ENCODE data around the gene MARCHF7. TPM values are rescaled to one million over a fixed set of nuclear protein-coding genes. Genes with fewer than 3 reads are reported as not detected.

MARCHF7 gene
- total RNA-seq, 4 donors from 2014 or later: 86.6 to 129 (median 108) TPM

DNA sequence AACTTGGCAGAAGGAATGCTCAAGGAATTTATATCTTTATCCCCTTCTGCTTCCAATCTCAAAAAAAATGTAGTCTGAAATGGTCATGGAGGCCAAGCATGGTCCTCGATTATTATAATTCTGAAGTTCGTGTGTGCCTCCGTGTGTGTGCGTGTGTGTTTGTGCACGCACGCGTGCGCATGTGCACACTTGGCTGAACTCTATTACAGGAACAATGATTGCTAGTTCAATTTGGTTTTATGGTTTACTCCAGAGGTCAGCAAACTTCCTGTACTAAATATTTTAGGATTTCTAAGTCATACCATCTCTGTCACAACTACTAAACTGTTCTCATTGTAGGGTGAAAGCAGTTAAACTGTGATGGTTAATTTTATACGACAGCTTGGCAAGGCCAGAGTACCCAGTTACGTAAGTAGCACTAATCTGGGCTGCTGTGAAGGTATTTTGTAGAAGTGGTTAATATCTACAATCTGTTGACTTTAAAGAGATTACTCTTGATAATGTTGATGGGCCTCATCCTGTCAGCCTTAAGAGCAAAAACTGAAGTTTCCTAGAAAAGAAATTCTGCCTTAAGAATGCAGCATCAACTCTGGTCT, 5.8 kb upstream of the MARCHF7 start:
- H3K9me3 ChIP-seq: no peaks in the 10 kb centered on the region
- no peak overlapping the region for H3K4me3 ChIP-seq
- peak overlapping the region in 1 of 4 donors; percentile 22 for H3K27ac ChIP-seq
- TF ChIP-seq, protein P1, sequence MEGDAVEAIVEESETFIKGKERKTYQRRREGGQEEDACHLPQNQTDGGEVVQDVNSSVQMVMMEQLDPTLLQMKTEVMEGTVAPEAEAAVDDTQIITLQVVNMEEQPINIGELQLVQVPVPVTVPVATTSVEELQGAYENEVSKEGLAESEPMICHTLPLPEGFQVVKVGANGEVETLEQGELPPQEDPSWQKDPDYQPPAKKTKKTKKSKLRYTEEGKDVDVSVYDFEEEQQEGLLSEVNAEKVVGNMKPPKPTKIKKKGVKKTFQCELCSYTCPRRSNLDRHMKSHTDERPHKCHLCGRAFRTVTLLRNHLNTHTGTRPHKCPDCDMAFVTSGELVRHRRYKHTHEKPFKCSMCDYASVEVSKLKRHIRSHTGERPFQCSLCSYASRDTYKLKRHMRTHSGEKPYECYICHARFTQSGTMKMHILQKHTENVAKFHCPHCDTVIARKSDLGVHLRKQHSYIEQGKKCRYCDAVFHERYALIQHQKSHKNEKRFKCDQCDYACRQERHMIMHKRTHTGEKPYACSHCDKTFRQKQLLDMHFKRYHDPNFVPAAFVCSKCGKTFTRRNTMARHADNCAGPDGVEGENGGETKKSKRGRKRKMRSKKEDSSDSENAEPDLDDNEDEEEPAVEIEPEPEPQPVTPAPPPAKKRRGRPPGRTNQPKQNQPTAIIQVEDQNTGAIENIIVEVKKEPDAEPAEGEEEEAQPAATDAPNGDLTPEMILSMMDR (IDR thresholded peaks at IDR 0.05): no peak
- TF ChIP-seq POLR2A (IDR thresholded peaks at IDR 0.05): no peak
- TF ChIP-seq POLR2AphosphoS5 (IDR thresholded peaks at IDR 0.05): no peak
- no peak for TF ChIP-seq EP300 (IDR thresholded peaks at IDR 0.05)
- no peak for ATAC-seq
- no peaks in the 10 kb centered on the region for H3K36me3 ChIP-seq
- WGBS, 2 donors (ENCODE audit: low coverage in 1 of 2): 70 to 73% methylated on average over 10 of the region's 10 CpGs
- H3K4me1 ChIP-seq: peaks cover 0 to 13% (median 0%) of the 10 kb centered on the region in 3 donors
- no peaks in the 10 kb centered on the region for H3K27me3 ChIP-seq

DNA sequence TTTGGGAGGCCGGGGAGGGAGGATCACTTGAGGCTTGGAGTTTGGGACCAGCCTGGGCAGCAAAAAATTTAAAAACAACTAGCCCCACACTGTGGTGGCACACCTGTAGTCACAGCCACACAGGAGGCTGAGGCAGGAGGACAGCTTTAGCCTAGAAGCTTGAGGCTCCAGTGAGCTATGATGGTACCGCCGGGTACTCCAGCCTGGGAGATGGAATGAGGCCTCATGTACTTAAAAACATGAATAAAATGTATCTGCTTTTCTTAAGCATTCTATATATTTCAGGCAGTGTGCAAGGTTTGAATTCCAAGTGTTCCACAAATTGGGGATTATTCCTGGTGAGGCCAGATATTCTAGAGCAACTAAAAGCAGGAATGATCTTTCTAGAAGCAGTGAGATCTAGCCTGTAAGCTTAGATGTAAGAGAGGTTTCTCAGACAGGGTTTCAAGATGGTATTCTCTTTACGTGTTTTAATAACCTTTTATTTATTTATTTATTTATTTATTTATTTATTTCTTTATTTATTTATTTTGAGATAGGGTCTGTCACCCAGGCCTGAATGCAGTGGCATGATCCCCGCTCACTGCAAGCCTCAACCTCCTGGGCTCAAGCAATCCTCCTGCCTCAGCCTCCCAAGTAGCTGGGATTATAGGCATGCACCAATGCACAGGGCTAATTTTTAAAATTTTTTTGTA, 4.1 kb upstream of the MARCHF7 start:
- Histone ChIP-seq H3K9me3 (no peaks in the 10 kb centered on the region), H3K27me3 (no peaks in the 10 kb centered on the region), H3K36me3 (no peaks in the 10 kb centered on the region), H3K4me3 (no peak overlapping the region), H3K27ac (no peak overlapping the region), H3K4me1 (peaks cover 0 to 15% (median 0%) of the 10 kb centered on the region in 3 donors)
- TF ChIP-seq POLR2A (IDR thresholded peaks at IDR 0.05) (no peak), POLR2AphosphoS5 (IDR thresholded peaks at IDR 0.05) (no peak), EP300 (IDR thresholded peaks at IDR 0.05) (no peak)
- TF ChIP-seq, protein P1 (IDR thresholded peaks at IDR 0.05): no peak
- ATAC-seq: no peak
- WGBS, 2 donors (ENCODE audit: low coverage in 1 of 2): 99 to 100% methylated on average over 2 to 5 of the region's 5 CpGs

DNA sequence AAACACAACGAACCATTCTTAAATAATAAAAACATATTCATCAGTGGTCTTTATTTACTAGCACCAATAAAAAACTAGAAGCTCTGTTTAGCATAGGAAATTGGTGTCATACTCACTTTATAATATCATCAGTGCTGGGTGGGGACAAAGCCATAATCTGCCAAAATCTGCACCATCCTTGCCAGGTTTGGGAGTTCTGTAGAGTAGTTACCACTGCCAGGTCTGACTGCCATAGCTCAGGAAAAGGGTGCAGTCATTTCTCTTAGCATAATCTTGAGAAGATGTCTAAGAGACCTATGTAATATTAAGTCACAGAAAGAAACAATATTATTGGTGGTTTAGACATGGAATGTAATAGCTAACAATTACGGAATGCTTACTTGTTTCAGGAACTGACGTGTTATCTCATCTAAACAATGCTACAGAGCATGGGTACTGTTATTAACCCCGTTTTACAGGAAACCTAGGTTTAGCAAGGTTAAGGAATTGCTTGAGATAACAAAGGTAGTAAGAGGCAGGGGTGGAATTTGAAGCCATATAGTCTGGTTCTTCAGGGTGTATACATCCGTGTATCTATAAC, 1.6 kb upstream of the MARCHF7 start:
- Histone ChIP-seq H3K9me3 (no peaks in the 10 kb centered on the region), H3K27me3 (no peaks in the 10 kb centered on the region), H3K27ac (peak overlapping the region in 3 of 4 donors; percentile 93 to 98 (median 97)), H3K4me1 (peaks cover 0 to 40% (median 7%) of the 10 kb centered on the region in 3 donors), H3K4me3 (no peak overlapping the region), H3K36me3 (peaks cover 0 to 6% of the 10 kb centered on the region in 2 donors)
- no peak for ATAC-seq
- TF ChIP-seq POLR2A (IDR thresholded peaks at IDR 0.05) (no peak), EP300 (IDR thresholded peaks at IDR 0.05) (no peak), POLR2AphosphoS5 (IDR thresholded peaks at IDR 0.05) (no peak)
- TF ChIP-seq, protein P1 (IDR thresholded peaks at IDR 0.05): no peak
- 49 to 64% methylated on average over 5 of the region's 5 CpGs for whole genome bisulfite sequencing, 2 donors (ENCODE audit: low coverage in 1 of 2)

DNA sequence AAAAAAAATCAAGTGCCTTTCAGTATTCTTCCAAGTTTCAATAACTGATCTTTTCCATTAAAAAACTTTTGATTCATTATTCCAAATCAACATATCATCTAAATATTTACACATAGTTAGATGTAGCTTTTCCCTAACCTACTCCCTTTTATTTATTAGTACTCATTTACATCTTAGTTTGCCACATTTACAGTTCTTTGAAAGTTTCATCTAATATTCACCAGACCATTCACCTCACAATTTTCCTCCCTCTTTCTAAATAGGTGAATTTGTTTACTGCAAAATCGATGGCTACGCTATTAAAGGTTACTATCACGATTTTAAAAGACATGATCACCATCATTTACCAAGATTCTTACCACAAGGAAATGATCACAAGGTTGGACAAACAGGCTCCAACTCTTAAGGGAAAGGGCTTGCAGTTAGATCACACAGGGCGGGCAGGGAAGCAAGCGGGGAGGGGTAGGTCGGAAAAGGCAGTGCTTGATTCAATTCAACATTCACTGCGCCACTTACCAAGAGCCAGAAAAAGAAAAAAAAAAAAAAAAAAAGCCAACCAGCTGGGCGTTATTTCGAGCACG, 654 bp upstream of the MARCHF7 start:
- Histone ChIP-seq H3K27ac (peak overlapping the region; percentile 87 to 98 (median 95)), H3K27me3 (no peaks in the 10 kb centered on the region), H3K9me3 (no peaks in the 10 kb centered on the region), H3K4me3 (peak overlapping the region; percentile 86 to 92), H3K4me1 (peaks cover 0 to 45% (median 7%) of the 10 kb centered on the region in 3 donors), H3K36me3 (peaks cover 0 to 14% of the 10 kb centered on the region in 2 donors)
- TF ChIP-seq EP300 (IDR thresholded peaks at IDR 0.05) (no peak), POLR2AphosphoS5 (IDR thresholded peaks at IDR 0.05) (no peak), POLR2A (IDR thresholded peaks at IDR 0.05) (no peak)
- TF ChIP-seq, protein P1 (IDR thresholded peaks at IDR 0.05): no peak
- ATAC-seq: no peak
- WGBS, 2 donors (ENCODE audit: low coverage in 1 of 2): 0 to 4% methylated on average over 3 to 10 of the region's 10 CpGs
